ENCODE data around the gene LAPTM4A. TPM values are rescaled to one million over a fixed set of nuclear protein-coding genes. Genes with fewer than 3 reads are reported as not detected.
A peak's percentile ranks its signal among the peaks of the same experiment; 100 is the strongest.

LAPTM4A gene
- total RNA-seq (171 TPM), polyA plus RNA-seq (ENCODE audit: insufficient read depth in 1 of 8, insufficient read length in 8 of 8, low replicate concordance in 1 of 8) (100 to 1,000 TPM; 306 to 427 (median 350) TPM)
- long read RNA-seq, donor 1, transcript LAPTM4A-201 (7 exons, 1,765 nt): major isoform, 105 of 132 reads
- long read RNA-seq, donor 1, partial matches to known transcripts: 26 of 132 reads
- long read RNA-seq, donor 1, other reads (novel, unspliced or antisense): 0 of 132 reads
- long read RNA-seq, donor 2, transcript LAPTM4A-201 (7 exons, 1,765 nt): major isoform, 31 of 53 reads
- long read RNA-seq, donor 2, partial matches to known transcripts: 22 of 53 reads
- long read RNA-seq, donor 2, other reads (novel, unspliced or antisense): 0 of 53 reads
- long read RNA-seq, donor 3, transcript LAPTM4A-201 (7 exons, 1,765 nt): major isoform, 276 of 368 reads
- long read RNA-seq, donor 3, partial matches to known transcripts: 80 of 368 reads
- long read RNA-seq, donor 3, other reads (novel, unspliced or antisense): 12 of 368 reads
- long read RNA-seq, donor 4, transcript LAPTM4A-201 (7 exons, 1,765 nt): major isoform, 146 of 209 reads
- long read RNA-seq, donor 4, partial matches to known transcripts: 61 of 209 reads
- long read RNA-seq, donor 4, other reads (novel, unspliced or antisense): 0 of 209 reads
- long read RNA-seq, donor 5, transcript LAPTM4A-201 (7 exons, 1,765 nt): major isoform, 584 of 818 reads
- long read RNA-seq, donor 5, transcript LAPTM4A-202 (3 exons, 487 nt): minor isoform, 5 of 818 reads
- long read RNA-seq, donor 5, partial matches to known transcripts: 207 of 818 reads
- long read RNA-seq, donor 5, other reads (novel, unspliced or antisense): 22 of 818 reads
- long read RNA-seq, donor 6, transcript LAPTM4A-201 (7 exons, 1,765 nt): major isoform, 423 of 571 reads
- long read RNA-seq, donor 6, partial matches to known transcripts: 137 of 571 reads
- long read RNA-seq, donor 6, other reads (novel, unspliced or antisense): 7 of 571 reads
- long read RNA-seq, donor 7, transcript LAPTM4A-201 (7 exons, 1,765 nt): major isoform, 303 of 448 reads
- long read RNA-seq, donor 7, partial matches to known transcripts: 134 of 448 reads
- long read RNA-seq, donor 7, other reads (novel, unspliced or antisense): 8 of 448 reads
- long read RNA-seq, donor 8, transcript LAPTM4A-201 (7 exons, 1,765 nt): major isoform, 236 of 494 reads
- long read RNA-seq, donor 8, partial matches to known transcripts: 245 of 494 reads
- long read RNA-seq, donor 8, other reads (novel, unspliced or antisense): 10 of 494 reads
- long read RNA-seq, donor 9, transcript LAPTM4A-201 (7 exons, 1,765 nt): major isoform, 152 of 397 reads
- long read RNA-seq, donor 9, partial matches to known transcripts: 244 of 397 reads
- long read RNA-seq, donor 9, other reads (novel, unspliced or antisense): 0 of 397 reads
- long read RNA-seq, donor 10, transcript LAPTM4A-202 (3 exons, 487 nt): minor isoform, 5 of 532 reads
- long read RNA-seq, donor 10, transcript LAPTM4A-201 (7 exons, 1,765 nt): major isoform, 355 of 532 reads
- long read RNA-seq, donor 10, partial matches to known transcripts: 154 of 532 reads
- long read RNA-seq, donor 10, other reads (novel, unspliced or antisense): 18 of 532 reads
- long read RNA-seq, donor 11, transcript LAPTM4A-201 (7 exons, 1,765 nt): major isoform, 214 of 335 reads
- long read RNA-seq, donor 11, partial matches to known transcripts: 112 of 335 reads
- long read RNA-seq, donor 11, other reads (novel, unspliced or antisense): 5 of 335 reads

- Histone ChIP-seq H3K4me1 (ENCODE audit: control insufficient read depth, insufficient read depth, low read length) (peaks cover 4% of the 10 kb centered on the region), H3K4me3 (ENCODE audit: low read length) (peak within 1 kb of the TSS; percentile 82), H3K9me3 (replicated peaks; ENCODE audit: control insufficient read depth, low read depth, low read length) (no peaks in the 10 kb centered on the region), H3K27me3 (ENCODE audit: control insufficient read depth, insufficient read depth, low read length) (no peaks in the 10 kb centered on the region), H3K27ac (ENCODE audit: low read length) (peak within 1 kb of the TSS; percentile 98), H3K36me3 (ENCODE audit: control insufficient read depth, insufficient read depth, low read length) (no peaks in the 10 kb centered on the region)
- DNase-seq: peak; percentile 100
- WGBS (ENCODE audit: insufficient coverage): 0% methylated on average over 27 of the region's 45 CpGs
Observed at GRCh38 chr2:20051532-20052228, at the start of gene LAPTM4A. LAPTM4A (minus strand) TSS chr2:20051628; CDS start chr2:20051520, 108 bp downstream.

DNA sequence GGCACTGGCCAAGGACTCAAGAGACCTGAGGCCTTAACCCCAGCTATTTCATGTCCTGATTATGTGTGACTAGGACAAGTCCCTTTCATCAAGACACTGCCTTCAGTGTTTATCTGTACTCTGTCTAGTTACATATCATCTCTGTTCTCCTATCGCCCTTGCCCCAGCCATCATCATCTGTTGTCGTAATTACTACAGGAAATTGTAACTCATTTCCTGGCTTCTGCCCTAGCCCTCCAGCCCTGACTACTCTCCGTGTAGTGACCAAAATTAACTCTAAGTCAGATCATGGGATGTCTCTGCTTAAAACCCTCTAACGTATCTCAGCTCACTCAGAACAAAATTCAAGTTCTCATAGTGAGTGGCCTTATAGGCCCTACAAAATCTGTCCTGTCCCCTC, 49.3 kb upstream of the LAPTM4A start:
- Histone ChIP-seq H3K9me3 (replicated peaks; ENCODE audit: control insufficient read depth, low read depth, low read length) (peaks cover 14% of the 10 kb centered on the region), H3K27me3 (ENCODE audit: control insufficient read depth, insufficient read depth, low read length) (no peaks in the 10 kb centered on the region), H3K4me3 (ENCODE audit: low read length) (no peak overlapping the region), H3K27ac (ENCODE audit: low read length) (no peak overlapping the region), H3K4me1 (ENCODE audit: control insufficient read depth, insufficient read depth, low read length) (peaks cover 5% of the 10 kb centered on the region), H3K36me3 (ENCODE audit: control insufficient read depth, insufficient read depth, low read length) (no peaks in the 10 kb centered on the region)
- WGBS (ENCODE audit: insufficient coverage): 63% methylated on average over 4 of the region's 4 CpGs
- DNase-seq: no peak

DNA sequence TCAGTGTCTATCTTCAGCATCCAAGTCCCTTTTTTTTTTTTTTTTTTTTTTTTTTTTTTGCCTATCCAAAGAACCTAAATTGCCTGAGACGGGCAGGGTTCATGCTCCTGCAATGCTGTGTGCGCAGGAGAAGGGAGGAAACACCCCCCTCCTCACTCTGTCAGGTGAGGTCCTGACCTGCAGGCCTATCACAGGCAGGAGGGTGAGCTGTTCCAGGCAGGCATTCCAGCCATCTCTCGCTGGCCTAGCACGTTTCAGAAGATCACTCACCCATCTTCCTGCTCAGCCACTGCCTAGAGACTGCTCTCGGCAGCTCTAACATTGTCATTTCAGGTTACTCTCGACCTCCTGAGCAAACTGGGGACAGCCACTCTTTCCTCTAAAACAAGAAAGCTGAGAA, 48.4 kb upstream of the LAPTM4A start:
- WGBS (ENCODE audit: insufficient coverage): 81% methylated on average over 6 of the region's 6 CpGs
- DNase-seq: no peak
- Histone ChIP-seq H3K4me3 (ENCODE audit: low read length) (no peak overlapping the region), H3K4me1 (ENCODE audit: control insufficient read depth, insufficient read depth, low read length) (peaks cover 5% of the 10 kb centered on the region), H3K27me3 (ENCODE audit: control insufficient read depth, insufficient read depth, low read length) (no peaks in the 10 kb centered on the region), H3K27ac (ENCODE audit: low read length) (no peak overlapping the region), H3K36me3 (ENCODE audit: control insufficient read depth, insufficient read depth, low read length) (no peaks in the 10 kb centered on the region), H3K9me3 (replicated peaks; ENCODE audit: control insufficient read depth, low read depth, low read length) (peaks cover 17% of the 10 kb centered on the region)

DNA sequence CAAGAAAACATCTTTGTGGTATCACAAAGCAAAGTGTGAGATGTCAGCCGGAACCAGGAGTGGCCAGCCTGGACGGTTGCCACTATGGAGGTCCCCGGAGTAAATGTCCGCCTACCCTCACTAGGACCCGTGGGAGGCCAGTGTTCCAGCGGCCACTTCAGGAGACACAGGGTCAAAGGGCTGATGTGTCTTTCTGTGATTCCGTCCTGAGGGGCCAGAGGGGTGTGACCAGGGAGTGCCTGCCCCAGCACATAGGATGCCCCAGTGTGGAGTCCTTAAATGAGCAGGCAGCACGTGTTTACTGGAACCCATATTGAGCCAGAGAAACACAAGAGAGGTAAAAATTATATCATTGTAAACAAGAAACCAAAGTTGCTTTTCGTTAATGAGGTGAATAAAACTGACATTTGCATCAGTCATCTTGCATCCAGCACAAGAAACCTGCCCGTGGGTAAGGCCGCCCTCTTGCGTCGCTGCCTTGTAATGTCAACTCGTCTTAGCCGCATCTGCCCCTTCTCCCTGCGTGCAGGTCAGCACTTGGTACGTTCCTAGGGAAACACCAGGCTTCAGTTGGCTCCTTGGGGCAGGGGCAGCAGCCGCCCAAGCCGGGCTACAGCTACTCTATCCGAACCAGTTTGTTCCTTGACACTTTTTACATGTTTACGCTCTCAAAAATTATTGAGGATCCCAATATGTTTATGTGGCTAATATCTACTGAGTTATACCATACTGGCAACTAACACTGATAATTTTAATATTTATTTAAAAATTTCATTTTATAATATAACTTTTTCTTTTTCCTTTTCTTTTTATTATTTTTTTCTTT, 46.7 kb upstream of the LAPTM4A start:
- 30% methylated on average over 16 of the region's 21 CpGs for WGBS (ENCODE audit: insufficient coverage)
- Histone ChIP-seq H3K9me3 (replicated peaks; ENCODE audit: control insufficient read depth, low read depth, low read length) (peaks cover 17% of the 10 kb centered on the region), H3K27ac (ENCODE audit: low read length) (no peak overlapping the region), H3K4me1 (ENCODE audit: control insufficient read depth, insufficient read depth, low read length) (peaks cover 20% of the 10 kb centered on the region), H3K4me3 (ENCODE audit: low read length) (no peak overlapping the region), H3K27me3 (ENCODE audit: control insufficient read depth, insufficient read depth, low read length) (no peaks in the 10 kb centered on the region), H3K36me3 (ENCODE audit: control insufficient read depth, insufficient read depth, low read length) (no peaks in the 10 kb centered on the region)
- DNase-seq: peak; percentile 86

DNA sequence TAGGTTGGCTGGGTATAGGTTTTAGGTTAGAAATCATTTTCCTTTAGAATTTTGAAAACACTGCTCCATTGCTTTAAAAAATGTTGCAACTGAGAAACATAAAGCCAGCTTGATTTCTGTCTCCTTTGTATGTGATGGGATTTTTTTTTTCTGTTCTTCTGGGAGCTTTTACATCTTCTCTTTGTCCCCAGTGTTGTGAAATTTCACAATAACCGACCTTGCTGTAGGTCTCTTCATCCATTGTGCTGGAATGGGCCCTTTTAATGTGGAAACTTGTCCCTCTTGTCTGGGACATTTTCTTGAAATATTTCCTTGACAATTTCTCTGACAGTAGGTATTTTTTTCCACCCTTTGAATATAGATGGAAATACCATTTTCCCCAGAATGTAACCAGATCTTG, 44.0 kb upstream of the LAPTM4A start:
- DNase-seq: peak; percentile 28
- peaks cover 46% of the 10 kb centered on the region for H3K4me1 ChIP-seq (ENCODE audit: control insufficient read depth, insufficient read depth, low read length)
- H3K4me3 ChIP-seq (ENCODE audit: low read length): no peak overlapping the region
- no CpG with 5 or more reads among the region's 1 CpG for WGBS (ENCODE audit: insufficient coverage)
- H3K36me3 ChIP-seq (ENCODE audit: control insufficient read depth, insufficient read depth, low read length): no peaks in the 10 kb centered on the region
- H3K27me3 ChIP-seq (ENCODE audit: control insufficient read depth, insufficient read depth, low read length): no peaks in the 10 kb centered on the region
- no peak overlapping the region for H3K27ac ChIP-seq (ENCODE audit: low read length)
- peaks cover 2% of the 10 kb centered on the region for H3K9me3 ChIP-seq (replicated peaks; ENCODE audit: control insufficient read depth, low read depth, low read length)

DNA sequence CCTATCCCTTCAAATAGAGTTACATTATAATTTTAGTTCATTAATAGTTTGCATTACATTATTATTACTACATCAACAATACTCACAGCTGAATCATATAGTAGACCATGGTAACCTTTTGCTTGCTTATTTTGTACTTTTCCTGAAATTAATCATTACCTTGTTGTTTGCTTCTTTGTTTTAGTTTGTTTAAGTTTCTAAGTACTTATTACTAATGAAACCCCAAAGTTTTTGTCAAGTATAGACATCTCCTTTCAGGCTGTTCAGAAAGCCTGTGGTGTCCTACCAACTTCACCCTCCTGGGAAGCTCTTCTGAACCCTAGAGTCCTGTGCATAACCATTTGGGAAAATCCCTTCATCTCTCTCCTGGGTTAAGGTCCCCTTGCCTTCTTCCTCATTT, 43.5 kb upstream of the LAPTM4A start:
- peaks cover 51% of the 10 kb centered on the region for H3K4me1 ChIP-seq (ENCODE audit: control insufficient read depth, insufficient read depth, low read length)
- no peak overlapping the region for H3K27ac ChIP-seq (ENCODE audit: low read length)
- no peaks in the 10 kb centered on the region for H3K36me3 ChIP-seq (ENCODE audit: control insufficient read depth, insufficient read depth, low read length)
- peaks cover 2% of the 10 kb centered on the region for H3K9me3 ChIP-seq (replicated peaks; ENCODE audit: control insufficient read depth, low read depth, low read length)
- H3K4me3 ChIP-seq (ENCODE audit: low read length): no peak overlapping the region
- H3K27me3 ChIP-seq (ENCODE audit: control insufficient read depth, insufficient read depth, low read length): no peaks in the 10 kb centered on the region
- DNase-seq: no peak

- H3K27me3 ChIP-seq (ENCODE audit: control insufficient read depth, insufficient read depth, low read length): no peaks in the 10 kb centered on the region
- H3K9me3 ChIP-seq (replicated peaks; ENCODE audit: control insufficient read depth, low read depth, low read length): peaks cover 2% of the 10 kb centered on the region
- H3K4me1 ChIP-seq (ENCODE audit: control insufficient read depth, insufficient read depth, low read length): peaks cover 51% of the 10 kb centered on the region
- H3K4me3 ChIP-seq (ENCODE audit: low read length): no peak overlapping the region
- H3K36me3 ChIP-seq (ENCODE audit: control insufficient read depth, insufficient read depth, low read length): no peaks in the 10 kb centered on the region
- WGBS (ENCODE audit: insufficient coverage): 60% methylated on average over 5 of the region's 5 CpGs
- H3K27ac ChIP-seq (ENCODE audit: low read length): peak overlapping the region; percentile 91
- DNase-seq: no peak
Observed at GRCh38 chr2:20094142-20094755, 42.8 kb upstream of the LAPTM4A start.

All from muscle of leg (tissue), 16 donors.